HG02678 (cell line): ENCODE data around the gene CACNA2D3.

Source experiments
- ATAC-seq: cut with Tn5 transposase; IDR thresholded peaks from one replicate; pipeline ENCODE4 v1.9.1; 2021; ENCODE audit warnings: mild to moderate bottlenecking, moderate library complexity; ENCODE audit not compliant: unreplicated experiment

CACNA2D3 gene

GRCh38 chr3:54550221-54550977 is 428.0 kb downstream of the CACNA2D3 start:
- no peak for ATAC-seq

GRCh38 chr3:54556630-54557029 is 434.3 kb downstream of the CACNA2D3 start:
- ATAC-seq: no peak

DNA sequence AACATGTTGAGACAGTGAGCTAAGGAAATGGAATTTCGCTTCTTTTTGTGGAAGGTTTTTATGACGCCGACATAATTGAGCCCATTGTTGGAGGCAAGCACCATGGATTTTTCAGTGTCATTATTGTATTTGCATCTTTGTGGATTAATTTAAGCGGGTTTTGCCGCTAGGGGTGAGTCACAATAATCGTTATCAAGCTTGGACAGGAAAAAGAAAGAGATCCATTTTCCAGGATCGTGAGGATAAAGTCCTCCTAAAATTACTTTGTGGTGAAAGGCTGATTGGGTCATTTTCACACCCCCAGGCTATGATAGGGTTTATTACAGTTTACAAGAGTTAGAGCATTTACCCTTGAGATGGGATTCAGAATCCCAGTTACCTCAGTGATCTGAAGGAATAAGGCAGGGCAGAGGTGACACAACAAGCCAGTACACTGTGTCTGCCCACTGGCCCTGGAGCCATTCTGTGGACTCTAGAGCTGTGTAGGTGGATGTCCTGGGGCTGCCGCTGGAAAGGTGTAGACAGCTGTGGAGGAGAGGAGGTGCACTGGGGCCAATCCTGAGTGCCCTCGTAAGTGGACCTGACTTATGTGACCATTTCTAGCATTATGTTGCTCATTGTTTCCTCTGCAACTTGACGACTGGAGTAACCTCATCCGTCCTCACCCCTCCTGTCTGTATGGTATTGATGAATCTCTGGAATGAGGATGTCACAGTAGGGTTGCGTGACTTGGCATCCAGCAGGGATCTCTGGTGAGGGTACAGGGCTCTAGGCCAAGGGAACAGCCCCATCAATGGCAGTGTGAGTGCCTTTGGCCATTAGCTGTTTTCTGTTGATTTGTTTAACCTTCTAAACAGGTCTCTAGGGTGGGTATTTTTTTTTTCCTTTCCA is 435.4 kb downstream of the CACNA2D3 start:
- ATAC-seq: no peak

DNA sequence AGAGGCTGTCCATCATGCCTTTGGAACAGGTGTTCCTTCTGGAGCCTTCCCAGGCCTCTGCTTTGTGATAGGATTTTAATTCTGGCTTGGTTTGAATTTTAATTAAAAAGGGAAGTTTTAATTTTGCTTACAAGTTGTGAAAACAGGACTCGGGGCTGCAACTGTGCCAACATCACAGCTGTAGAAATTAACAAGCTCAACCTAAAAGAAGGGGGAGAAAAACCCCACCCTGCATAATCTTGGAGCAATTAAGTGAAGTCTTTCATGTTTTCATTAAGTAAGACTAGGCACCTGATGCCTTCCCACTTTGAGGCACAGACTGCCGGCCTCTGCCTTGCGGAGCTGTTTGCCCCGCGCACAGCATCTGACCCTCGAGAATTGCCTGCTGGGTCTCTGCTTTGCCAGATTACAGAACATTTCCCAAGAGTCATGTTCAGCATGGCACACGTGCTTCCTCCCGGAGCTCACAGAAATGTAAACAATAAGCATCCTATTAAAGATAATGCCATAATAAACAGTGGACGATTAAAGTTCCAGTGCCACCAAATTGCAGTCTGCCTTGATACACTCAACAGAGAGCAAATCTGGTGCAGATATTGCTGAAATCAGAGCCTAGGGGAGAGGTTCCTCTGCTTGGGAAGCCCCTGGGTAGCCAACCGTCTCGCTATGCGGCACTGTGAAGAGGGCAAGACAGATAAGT is 441.3 kb downstream of the CACNA2D3 start:
- no peak for ATAC-seq

DNA sequence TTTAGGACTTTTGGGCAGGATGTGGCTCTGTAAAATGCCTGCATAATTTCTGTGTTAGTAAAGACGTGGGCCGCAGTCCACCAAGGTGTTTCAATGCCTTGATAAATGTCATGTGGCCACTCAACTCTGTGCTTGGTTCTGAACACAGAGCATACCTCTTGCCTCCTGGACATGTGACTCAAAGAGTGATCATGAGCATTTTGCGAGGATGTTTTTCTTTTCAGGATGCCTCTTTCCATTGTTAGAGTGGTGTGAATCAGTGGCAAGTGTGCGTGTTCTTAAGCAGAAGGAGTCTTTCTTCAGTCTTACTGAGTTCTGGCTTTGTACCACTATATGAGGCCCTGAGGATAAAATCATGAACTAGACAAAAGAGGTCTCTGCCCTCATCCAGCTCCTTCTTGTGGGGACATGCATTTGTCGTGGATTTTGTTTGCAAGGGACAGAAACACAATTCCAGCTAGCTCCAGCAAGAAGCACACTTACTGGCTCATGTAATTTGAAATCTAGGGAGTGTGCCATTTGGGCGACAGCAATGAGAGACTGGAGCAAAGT is 442.1 kb downstream of the CACNA2D3 start:
- ATAC-seq: no peak

GRCh38 chr3:54565956-54566355 is 443.6 kb downstream of the CACNA2D3 start:
- no peak for ATAC-seq

DNA sequence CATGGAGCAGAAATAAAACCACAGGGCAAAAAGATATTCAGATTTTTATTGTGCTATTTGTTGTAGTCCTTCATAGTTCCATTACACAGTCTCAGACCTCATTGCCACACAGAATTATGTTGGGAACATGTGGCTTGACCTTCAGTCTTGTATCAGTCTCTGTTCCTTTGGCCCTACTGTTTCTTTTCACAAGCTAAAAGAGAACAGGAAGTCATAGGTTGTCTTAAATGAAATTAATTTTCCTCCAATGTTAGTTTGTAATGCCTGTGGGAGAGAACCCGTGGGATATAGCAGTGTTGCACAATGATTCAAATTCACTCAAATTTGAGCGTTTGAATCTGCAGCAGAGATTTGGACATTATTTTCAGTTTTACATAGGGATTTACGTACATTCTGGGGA is 445.6 kb downstream of the CACNA2D3 start:
- no peak for ATAC-seq

GRCh38 chr3:54570008-54570407 is 447.7 kb downstream of the CACNA2D3 start:
- no peak for ATAC-seq

DNA sequence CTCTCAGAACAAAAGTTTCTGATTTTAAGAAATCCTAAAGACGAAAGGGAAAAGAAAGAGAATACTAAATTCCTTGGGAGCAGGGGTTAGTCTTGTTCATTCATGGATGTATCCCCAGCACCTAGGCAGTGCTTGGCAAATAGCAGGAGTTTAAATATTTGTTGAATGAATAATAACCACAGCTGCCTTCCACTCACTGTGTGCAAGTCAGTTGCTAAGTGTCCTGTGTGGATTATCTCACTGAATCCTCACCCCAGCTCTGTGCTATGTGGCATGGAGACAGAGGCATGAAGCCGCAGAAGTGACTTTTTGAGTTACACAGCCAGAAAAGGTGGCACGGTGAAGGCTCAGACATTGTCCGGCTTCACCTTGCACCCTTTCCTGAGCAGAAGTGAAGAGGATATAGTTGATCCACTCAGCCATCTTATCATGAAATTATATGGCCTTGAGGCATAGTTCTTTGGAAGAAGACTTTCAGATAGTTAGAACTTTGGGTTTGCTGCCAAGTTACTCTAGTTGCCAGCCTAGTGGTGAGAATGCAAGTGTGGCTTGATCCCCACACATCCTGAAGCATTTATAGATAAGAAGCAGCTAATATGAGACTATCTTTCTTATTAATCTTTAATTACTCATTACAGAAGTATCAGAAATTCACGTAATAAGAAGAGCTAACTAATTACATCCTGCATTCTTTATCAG is 450.0 kb downstream of the CACNA2D3 start:
- ATAC-seq: no peak

GRCh38 chr3:54573858-54574257 is 451.5 kb downstream of the CACNA2D3 start:
- no peak for ATAC-seq

DNA sequence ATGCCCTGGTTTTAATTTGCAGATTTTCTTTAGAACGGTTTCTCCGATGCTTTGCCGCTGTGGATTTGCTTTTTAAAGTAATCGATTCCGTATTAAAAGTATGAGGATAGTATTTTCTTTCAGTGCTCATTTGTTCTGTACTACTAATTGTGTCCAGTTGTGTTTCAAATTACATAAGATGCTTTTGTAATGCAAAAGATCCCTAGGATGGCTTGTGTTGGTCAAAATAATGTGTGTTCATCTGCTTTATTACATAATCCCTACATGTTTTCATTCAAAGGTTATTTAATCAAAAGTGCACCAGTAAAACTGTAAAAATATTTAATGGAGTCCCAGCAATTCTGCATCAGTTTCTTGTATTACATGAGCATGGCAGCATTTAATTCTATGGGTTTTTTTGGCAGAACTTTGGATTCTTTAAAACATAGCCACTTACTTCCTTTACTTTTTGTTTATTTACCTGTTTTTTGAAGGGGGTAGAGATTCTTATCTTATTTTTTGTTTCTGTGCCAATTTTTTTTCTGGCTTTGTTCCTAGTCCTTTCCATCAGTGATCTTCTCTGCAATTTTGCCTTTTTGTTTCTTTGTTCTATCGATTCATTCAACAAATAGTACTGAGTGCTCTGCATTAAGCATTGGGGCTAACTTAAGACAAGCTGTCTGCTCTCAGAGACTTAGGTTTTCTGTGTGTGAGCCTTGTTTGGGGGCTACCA is 452.7 kb downstream of the CACNA2D3 start:
- ATAC-seq: no peak

GRCh38 chr3:54575618-54575960 is 453.2 kb downstream of the CACNA2D3 start:
- ATAC-seq: no peak

DNA sequence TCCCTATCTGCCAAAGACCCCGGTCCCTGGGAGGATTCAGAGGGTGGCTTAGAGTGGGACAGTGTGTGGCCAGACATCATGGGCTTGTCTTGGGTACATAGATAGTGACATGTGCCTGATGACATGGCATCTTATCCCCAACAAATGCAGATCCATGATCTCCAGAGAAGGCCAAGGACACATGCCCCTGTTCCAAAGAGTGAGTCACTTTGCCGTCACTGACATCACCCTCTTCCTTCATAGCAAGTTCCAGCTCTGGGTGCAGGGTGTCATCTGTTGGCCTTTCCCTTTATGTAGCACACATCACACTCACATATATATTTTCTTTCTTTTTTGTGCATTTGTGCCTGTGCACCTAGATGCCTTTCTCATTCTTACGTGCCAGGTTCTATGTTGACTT is 455.0 kb downstream of the CACNA2D3 start:
- no peak for ATAC-seq

GRCh38 chr3:54578417-54578816 is 456.1 kb downstream of the CACNA2D3 start:
- ATAC-seq: no peak

GRCh38 chr3:54580453-54580852 is 458.1 kb downstream of the CACNA2D3 start:
- no peak for ATAC-seq

DNA sequence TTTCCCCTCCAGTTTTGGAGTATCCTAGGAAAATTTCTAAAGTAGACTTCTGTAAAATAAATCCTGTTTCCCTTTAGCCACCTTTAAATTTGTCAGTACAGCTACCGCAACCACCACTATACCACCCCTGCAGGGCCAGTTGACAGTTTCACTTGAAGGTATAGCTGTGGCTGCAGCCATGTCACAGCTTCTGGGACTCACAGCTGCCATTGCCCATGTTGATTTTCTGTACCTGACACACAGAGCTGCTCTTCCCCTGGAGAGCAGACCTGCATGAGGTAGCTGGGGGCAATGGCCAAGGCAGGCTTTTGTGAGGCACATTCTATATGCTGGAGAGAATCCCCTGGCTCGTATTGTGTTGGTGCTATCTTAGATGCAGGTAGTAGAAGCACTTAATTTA is 460.1 kb downstream of the CACNA2D3 start:
- no peak for ATAC-seq

DNA sequence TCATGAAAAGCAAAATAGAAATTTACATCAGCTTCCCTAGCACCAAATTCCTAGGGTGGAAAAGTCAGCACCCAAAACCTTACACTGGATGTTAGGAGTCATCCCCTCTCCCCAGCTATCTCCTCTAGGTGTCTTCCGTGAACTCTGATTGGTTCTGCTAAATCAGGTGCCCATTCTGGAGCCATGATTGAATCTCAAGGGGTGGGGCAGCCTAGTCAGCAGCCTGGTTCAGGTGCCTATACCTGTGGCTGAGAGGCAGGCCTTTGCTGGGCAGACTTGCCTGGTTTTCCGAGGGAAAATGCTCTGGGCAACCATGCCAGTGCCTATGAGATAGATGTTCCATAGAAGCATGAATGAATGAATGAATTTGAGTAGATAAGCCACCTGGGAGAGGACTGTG is 468.8 kb downstream of the CACNA2D3 start:
- no peak for ATAC-seq

- no peak for ATAC-seq
Measured at GRCh38 chr3:54593653-54594052, 471.3 kb downstream of the CACNA2D3 start.

- ATAC-seq: no peak
Measured at GRCh38 chr3:54596087-54596486, 473.7 kb downstream of the CACNA2D3 start.

DNA sequence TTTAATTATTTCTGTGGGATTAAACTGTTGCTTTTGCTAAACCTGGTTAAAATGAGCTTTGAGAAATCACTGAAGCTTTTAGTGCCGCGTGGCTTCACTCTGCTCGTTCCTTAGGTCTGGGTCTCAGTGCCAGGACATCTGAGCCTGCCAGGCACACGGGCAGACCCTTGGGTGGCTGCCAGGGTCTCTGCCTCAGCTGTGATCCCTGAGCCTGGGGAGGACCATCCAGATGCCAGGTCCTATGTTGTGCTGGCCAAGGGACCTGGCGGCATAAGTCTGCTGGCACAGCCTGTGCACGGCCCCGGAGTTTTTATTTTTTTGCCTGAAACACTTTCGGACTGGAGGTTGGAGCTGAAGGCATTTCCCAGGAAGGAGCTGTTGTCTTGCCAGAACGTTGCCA is 477.4 kb downstream of the CACNA2D3 start:
- no peak for ATAC-seq
